Left colon (tissue), 2 donors: ENCODE measurements around the gene KNG1. TPM values are rescaled to one million over a fixed set of nuclear protein-coding genes. Genes with fewer than 3 reads are reported as not detected.
"Not testable (repeated sequence)": the region's sequence is repeated elsewhere in the genome, so short reads cannot be mapped to it uniquely, and the experiment has no call there.

Source experiments
- ATAC-seq: fragments of 200-7000 bp; cut with Tn5 transposase; one replicate; pipeline ENCODE4 v1.9.1; 2020; ENCODE audit warnings: mild to moderate bottlenecking, moderate library complexity
- DNase-seq, 2 donors: peaks; one replicate each; pipeline ENCODE4 v3.0.0-alpha.2; 2020
- intact Hi-C, 2 donors: fragments of 100-400 bp; cut with DNase I in 1 of 2; cut with micrococcal nuclease in 1 of 2; formaldehyde crosslinking; loops; one replicate each; pipeline versions ENCODE4 v1.11.2 to v1.14.0; 2022; cut with DNase I, micrococcal nuclease
- long read RNA-seq: library from polyadenylated mRNA; unstranded; transcript quantifications from one replicate; pipeline ENCODE4 v2.0.0, GENCODE V29; 2021
- total RNA-seq, 2 donors: library from RNA; stranded (reverse); fragmentation: NEBNext Ultra II Directional; extraction: Animal tissue kit (Norgen Biotek cat#: 25700); gene quantifications; one replicate each; pipeline ENCODE4 v1.2.1, GENCODE V29; 2021
- donor health status: DM: no; HTN: no; CAD: no.
- donor health status: DM: yes; HTN: yes; CAD: no.

The KNG1 gene
- total RNA-seq, result 1 to 10 TPM; 2.3 to 3.6 TPM
- long read RNA-seq, partial matches to known transcripts, result 0 of 1 reads
- long read RNA-seq, other reads (novel, unspliced or antisense), result 0 of 1 reads

DNA sequence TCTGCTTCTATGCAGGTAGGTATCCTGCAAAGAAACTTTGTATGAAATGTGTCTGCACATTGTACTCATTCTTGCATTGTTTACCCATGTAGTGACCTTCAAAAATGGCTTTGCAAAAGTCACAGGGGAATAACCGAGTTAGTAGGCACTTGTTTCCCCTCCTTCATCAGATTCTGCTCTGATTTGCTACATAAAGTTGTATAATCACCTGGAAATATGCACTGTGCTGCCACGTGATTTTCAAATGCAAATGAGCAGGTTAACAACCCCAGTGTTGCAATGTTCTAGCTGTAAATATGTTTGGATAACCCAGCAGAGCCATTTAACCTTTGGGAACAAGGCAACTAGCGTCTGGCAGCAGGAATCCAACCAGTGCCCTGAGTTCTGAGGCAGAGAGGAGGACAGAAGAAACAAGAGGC lies at the start of gene KNG1:
Gene KNG1, plus strand, starts transcription at position 321 of the 419 bp plus-strand sequence. CDS start 184 bp downstream, outside the sequence.
- ATAC-seq (peak; percentile 87), DNase-seq (peak in 1 of 2 donors; percentile 5)

DNA sequence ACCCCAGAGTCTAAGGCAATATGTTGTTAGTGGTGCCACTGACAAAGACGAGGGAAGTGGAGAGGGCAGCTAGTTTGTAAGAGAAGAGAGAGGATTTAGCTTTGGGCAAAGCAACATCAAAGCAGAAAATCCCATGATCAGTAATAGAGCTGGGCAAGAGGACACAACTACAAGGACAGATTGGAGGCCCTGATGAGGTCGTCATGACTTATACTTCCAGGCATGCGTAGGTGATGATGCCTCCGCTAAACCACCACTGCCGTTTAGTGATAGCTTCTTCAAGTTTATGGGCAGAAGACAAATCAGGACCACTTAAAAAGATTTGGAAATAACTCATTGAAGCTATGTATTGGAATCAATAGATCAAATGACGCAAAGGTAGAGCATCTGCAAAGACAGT lies 48.7 kb upstream of the KNG1 start:
- no peak for ATAC-seq
- intact Hi-C loops, result no loop called here
- DNase-seq, result no peak

More for the DNA sequence above, at the start of gene KNG1:
- intact Hi-C loops, result no loop called here

GRCh38 chr3:186669378-186670084 lies 47.6 kb upstream of the KNG1 start:
- no peak for ATAC-seq
- intact Hi-C loops, result no loop called here
- no peak for DNase-seq

DNA sequence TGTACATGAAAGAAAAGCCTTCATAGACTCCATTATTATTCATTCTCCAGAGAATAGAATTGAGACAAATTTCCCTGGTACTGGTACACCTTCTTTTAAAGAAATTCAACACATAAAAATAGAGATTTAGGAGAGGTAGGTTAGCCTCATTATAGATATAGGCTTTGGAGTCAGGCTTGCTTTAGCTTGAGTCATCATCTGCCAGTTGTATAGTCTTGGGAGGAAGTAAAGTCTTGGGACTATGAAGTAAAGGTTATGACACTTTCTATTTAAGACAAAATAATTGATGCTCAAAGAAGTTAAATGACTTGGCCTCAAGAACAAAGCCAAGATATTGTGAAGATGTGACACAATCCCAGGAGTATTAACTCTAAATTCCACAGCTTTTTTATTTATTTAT lies 47.0 kb upstream of the KNG1 start:
- no peak for ATAC-seq
- DNase-seq, result no peak
- intact Hi-C loops, result no loop called here

GRCh38 chr3:186671051-186671450 lies 46.1 kb upstream of the KNG1 start:
- DNase-seq (no peak), ATAC-seq (no peak)
- intact Hi-C loops, result no loop called here

DNA sequence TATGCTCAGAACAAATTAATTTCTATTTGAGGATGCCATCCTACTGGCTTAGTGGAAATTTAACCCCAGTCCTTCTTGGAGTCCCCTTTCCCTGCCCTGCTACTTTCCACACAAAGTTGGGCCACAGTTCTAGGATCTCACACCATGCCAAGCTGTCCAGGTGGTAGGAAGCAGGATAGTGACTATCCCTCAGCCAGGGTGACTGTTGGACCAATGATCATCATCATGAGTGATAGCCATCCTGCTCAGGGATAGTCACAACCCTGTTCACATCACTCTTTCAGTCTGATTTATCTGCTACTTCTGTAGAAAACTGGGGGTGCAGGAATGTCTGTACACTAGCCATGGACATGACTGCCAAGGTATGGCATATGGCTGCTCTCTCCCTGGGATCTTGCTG lies 38.6 kb upstream of the KNG1 start:
- DNase-seq (no peak), ATAC-seq (no peak)
- intact Hi-C loops, result no loop called here

DNA sequence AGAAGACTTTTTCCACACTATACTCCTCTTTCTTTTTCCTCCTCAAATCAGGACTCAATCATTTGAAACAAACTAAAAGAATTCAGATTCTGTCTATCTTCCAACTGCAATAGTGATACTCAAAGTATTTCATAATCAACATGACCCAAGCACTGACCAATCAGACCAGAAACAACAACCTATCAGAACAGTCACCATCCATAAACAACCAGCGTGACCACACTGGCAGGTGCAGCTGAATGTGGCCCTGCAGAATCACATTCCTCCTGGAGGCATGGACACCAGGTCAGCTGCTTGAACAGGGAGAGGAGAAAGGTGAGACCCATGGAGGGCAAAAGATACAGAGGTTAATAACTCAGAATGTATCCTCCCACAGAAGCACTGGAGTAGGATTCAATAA lies 38.0 kb upstream of the KNG1 start:
- ATAC-seq, result no peak
- intact Hi-C loops, result no loop called here
- no peak for DNase-seq

- no peak for DNase-seq
- ATAC-seq, result no peak
Observed at GRCh38 chr3:186680869-186681268, 36.3 kb upstream of the KNG1 start.

GRCh38 chr3:186682812-186683211 lies 34.3 kb upstream of the KNG1 start:
- intact Hi-C loops, result no loop called here
- ATAC-seq (no peak), DNase-seq (no peak)

More at GRCh38 chr3:186680869-186681268, 36.3 kb upstream of the KNG1 start:
- intact Hi-C loops, result no loop called here

DNA sequence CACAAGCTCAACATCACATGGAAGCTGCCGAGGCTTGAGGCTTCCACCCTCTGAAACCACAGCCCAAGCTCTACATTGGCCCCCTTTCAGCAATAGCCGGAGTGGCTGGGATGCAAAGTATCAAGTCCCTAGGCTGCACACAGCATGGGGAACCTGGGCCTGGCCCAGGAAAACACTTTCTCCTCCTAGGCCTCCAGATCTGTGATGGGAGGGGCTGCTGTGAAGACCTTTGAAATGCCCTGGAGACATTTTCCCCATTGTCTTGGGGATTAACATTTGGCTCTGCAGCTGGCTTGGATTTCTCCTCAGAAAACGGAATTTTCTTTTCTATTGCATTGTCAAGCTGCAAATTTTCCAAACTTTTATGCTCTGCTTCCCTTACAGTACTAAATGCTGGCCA lies 33.2 kb upstream of the KNG1 start:
- ATAC-seq (no peak), DNase-seq (no peak)
- intact Hi-C loops, result no loop called here

DNA sequence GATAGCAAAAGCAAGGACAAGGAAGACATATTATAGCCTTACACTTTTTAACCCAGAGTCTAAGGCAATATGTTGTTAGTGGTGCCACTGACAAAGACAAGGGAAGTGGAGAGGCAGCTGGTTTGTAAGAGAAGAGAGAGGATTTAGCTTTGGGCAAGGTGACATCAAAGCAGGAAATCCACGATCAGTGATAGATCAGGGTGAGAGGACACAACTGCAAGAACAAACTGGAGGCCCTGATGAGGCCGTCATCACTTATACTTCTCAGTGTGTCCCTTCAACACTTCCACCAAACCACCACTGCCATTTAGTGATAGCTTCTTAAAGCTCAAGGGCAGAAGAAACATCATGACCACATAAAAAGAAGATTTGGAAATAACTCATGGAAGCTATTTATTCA lies 30.7 kb upstream of the KNG1 start:
- intact Hi-C loops, ATAC-seq, DNase-seq: not testable (repeated sequence)

DNA sequence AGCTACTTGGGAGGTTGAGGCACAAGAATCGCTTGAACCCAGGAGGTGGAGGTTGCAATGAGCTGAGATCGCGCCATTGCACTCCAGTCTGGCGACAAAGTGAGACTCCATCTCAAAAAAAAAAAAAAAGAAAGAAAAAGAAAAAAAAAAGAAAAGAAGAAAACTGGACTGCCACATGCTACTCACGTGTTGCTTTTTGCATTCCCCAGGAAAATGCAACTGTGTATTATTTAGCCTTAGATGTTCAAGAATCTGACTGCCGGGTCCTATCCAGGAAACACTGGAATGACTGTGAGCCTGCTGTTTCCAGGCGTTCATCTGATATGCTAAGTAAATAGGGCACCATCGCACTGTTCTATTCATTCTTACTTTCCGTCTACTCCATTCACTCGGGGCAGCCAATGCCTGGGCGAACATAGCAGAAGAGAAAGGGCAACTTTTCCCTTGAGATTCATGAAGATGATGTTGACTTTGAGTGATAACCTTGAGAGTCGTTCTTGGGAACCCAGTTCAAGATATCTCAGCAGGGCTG lies 30.0 kb upstream of the KNG1 start:
- intact Hi-C loops, result no loop called here
- DNase-seq (no peak), ATAC-seq (no peak)

- intact Hi-C loops, DNase-seq, ATAC-seq: not testable (repeated sequence)
Observed at GRCh38 chr3:186690304-186690703, 26.9 kb upstream of the KNG1 start.

DNA sequence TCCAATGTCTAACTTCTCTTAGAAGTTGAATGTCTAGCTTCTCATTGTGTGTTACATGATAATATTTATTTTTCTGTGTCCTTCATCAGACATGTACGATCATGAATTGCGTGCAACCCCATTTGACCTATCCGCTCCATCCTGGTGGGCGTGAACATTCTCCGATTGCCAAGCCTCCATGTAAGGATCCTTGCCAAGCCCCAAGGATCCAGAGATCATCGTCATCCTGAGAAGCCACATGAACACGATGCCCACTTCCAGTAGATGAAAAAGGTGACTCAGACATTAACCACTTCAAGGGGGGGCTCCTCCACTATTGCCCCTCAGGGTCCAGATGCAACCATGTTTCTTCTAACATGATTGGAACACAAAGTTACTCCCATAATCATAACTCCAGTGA lies 25.5 kb upstream of the KNG1 start:
- ATAC-seq, result no peak
- DNase-seq, result no peak
- intact Hi-C loops, result no loop called here

GRCh38 chr3:186693843-186694242 lies 23.3 kb upstream of the KNG1 start:
- ATAC-seq (no peak), DNase-seq (no peak)
- intact Hi-C loops, result no loop called here

- intact Hi-C loops, result no loop called here
- ATAC-seq (no peak), DNase-seq (no peak)
Observed at GRCh38 chr3:186694288-186695032, 22.7 kb upstream of the KNG1 start.

- no peak for ATAC-seq
- intact Hi-C loops, result no loop called here
- no peak for DNase-seq
Observed at GRCh38 chr3:186696522-186696921, 20.6 kb upstream of the KNG1 start.

DNA sequence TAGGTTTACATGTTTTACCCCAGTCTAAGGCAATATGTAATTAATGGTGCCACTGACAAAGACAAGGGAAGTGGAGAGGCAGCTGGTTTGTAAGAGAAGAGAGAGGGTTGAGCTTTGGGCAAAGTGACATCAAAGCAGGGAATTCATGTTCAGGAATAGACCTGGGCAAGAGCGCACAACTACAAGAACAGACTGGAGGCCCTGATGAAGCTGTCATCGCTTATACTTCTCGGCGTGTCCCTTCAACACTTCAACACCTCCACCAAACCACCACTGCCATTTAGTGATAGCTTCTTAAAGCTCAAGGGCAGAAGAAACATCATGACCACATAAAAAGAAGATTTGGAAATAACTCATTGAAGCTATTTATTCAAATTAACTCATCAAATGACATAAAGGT lies 19.6 kb upstream of the KNG1 start:
- ATAC-seq, result no peak
- DNase-seq, result no peak
- intact Hi-C loops, result no loop called here

DNA sequence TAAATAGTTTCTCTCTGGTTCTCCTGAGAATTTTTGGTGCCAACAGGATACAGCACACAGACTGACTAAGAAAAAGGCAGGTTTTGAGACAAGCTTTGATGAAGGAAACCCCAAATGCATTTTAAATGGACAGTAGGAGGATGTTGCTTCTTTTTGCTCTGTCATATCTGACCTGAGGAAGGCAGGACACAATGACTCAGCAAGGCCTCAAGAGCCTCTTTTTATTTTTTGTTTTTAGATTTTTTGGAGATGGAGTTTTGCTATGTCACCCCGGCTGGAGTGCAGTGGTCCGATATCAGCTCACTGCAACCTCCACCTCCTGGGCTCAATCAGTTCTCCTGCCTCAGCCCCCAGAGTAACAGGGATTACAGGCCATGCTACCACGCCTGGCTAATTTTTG lies 16.9 kb upstream of the KNG1 start:
- ATAC-seq, result no peak
- DNase-seq, result no peak
- intact Hi-C loops, result no loop called here

GRCh38 chr3:186702451-186702850 lies 14.7 kb upstream of the KNG1 start:
- ATAC-seq, DNase-seq, intact Hi-C loops: not testable (repeated sequence)
